COR-L47 (cell line): ENCODE data around the gene CPM.
"Not testable (repeated sequence)": the region's sequence is repeated elsewhere in the genome, so short reads cannot be mapped to it uniquely, and the experiment has no call there.

ENCODE experiments used
- DNase-seq: peaks from one replicate; lab custom pipeline; 2025; lab: John Stamatoyannopoulos, UW

Gene CPM

GRCh38 chr12:68851592-68852306 is 81.2 kb downstream of the CPM start:
- DNase-seq, result no peak

GRCh38 chr12:68850390-68850789 is 82.6 kb downstream of the CPM start:
- no peak for DNase-seq

DNA sequence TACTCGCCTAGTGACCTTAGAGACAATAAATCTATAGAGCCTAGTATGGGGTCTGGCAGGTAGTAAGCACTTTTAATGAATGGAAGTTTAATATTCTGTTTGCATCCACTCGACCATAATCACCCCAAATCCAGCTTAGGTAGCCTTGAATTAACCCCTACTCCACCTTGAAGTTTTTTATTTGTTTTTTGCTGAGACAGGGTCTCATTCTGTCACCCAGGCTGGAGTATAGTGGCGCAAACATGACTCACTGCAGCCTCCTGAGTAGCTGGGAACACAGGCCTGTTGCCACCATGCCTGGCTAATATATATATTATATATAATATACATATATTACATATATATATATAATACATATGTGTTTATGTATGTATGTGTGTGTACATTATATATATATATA is 86.2 kb downstream of the CPM start:
- no peak for DNase-seq

DNA sequence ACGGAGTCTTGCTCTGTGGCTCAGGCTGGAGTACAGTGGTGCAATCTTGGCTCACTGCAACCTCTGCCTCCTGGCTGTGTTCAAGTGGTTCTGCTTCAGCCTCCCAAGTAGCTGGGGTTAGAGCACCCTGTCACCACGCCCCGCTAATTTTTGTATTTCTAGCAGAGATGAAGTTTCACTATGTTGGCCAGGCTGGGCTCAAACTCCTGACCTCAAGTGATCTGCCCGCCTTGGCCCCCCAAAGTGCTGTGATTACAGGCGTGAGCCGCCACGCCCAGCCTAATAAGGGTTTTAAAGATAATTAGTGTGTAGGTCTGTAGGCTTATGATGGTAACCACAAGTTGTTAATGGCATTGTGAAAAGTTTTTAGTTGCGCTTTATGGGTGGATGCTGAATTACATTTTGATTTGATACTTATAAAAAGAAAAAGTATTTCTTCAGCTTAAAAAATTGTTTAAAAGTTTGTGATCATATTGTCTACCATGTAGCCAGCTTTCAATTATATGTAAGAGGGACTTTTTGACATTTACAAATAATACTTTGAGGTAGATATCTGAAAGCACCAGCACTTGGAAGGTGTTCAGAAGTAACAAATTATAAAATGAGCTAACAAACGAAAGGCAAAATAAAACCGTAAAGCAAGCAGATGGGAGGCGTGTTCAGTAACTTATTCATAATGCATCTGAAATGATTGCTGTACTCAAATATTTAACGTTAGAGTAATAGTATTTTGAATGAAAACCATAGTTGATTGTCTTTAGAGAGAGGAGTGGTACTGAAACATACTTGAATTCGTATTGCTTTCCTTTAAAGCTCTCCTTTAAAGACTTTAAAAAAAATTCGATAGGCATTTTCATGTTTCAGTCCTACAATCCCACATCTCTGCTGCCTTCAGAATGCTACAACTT is 87.9 kb downstream of the CPM start:
- no peak for DNase-seq

GRCh38 chr12:68844318-68844745 is 88.6 kb downstream of the CPM start:
- no peak for DNase-seq

GRCh38 chr12:68842784-68843567 is 90.0 kb downstream of the CPM start:
- DNase-seq, result no peak

GRCh38 chr12:68842123-68842522 is 90.8 kb downstream of the CPM start:
- DNase-seq, result no peak

- no peak for DNase-seq
Measured at GRCh38 chr12:68841717-68842116, 91.3 kb downstream of the CPM start.

DNA sequence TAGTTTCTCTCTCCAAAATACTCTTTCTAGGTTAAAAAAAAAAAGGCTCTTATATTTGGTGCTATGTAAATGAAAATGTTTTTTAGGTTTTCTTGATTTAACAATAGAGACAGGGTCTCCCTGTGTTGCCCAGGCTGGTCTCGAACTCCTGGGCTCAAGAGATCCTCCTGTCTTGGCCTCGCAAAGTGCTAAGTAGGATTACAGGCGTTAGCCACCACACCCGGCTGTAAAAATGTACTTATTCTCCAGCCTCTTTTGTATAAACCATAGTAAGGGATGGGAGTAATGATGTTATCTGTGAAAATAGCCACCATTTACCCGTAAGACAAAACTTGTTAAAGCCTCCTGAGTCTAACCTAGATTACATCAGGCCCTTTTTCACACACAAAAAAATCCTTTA is 91.8 kb downstream of the CPM start:
- not testable (repeated sequence) for DNase-seq

DNA sequence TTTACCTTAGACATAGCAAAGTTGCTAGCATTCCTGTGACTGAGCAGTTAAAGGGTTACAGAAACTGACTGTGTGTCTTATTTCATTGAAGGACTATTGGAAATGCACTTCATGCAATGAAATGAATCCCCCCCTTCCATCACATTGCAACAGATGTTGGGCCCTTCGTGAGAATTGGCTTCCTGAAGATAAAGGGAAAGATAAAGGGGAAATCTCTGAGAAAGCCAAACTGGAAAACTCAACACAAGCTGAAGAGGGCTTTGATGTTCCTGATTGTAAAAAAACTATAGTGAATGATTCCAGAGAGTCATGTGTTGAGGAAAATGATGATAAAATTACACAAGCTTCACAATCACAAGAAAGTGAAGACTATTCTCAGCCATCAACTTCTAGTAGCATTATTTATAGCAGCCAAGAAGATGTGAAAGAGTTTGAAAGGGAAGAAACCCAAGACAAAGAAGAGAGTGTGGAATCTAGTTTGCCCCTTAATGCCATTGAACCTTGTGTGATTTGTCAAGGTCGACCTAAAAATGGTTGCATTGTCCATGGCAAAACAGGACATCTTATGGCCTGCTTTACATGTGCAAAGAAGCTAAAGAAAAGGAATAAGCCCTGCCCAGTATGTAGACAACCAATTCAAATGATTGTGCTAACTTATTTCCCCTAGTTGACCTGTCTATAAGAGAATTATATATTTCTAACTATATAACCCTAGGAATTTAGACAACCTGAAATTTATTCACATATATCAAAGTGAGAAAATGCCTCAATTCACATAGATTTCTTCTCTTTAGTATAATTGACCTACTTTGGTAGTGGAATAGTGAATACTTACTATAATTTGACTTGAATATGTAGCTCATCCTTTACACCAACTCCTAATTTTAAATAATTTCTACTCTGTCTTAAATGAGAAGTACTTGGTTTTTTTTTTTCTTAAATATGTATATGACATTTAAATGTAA is 93.5 kb downstream of the CPM start:
- DNase-seq, result no peak

GRCh38 chr12:68838046-68838886 is 94.7 kb downstream of the CPM start:
- DNase-seq, result no peak

DNA sequence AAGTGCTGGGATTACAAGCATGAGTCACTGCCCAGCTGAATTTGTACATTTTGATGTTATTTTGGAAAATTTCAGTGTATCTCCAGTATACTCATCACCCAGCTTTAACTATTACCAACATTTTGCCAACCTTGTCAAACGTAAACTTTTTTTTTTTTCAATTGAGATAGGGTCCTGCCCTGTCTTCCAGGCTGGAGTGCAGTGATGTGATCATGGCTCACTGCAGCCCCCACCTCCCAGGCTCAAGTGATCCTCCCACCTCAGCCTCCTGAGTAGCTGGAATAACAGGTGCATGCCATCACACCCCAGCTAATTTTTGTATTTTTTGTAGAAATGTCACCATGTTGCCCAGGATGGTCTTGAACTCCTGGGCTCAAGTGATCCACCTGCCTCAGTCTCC is 95.8 kb downstream of the CPM start:
- no peak for DNase-seq

DNA sequence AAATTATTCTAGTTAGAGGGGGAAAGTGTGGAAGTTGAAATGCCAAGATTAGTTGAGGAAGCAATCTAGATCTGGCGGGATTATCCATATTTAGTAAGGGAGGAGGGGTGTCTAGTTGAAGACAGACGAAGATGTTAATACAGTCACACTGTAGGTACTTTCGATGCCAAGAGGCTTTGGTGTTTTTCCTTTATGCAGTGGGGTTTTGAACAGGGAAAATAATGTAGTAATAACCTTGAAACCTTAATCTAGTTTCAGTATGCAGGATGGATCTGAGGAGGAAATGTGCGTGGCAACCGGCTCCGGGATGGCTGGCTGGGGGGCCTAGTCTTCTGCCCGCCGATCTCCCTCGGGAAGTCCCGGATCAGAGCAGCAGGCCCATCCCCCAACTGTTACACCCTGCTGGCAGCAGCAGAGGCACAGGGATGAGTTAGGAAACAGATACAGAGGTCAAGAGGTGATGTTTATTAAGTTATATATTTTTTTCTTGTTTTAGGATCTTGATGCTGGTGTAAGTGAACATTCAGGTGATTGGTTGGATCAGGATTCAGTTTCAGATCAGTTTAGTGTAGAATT is 97.5 kb downstream of the CPM start:
- DNase-seq, result no peak

DNA sequence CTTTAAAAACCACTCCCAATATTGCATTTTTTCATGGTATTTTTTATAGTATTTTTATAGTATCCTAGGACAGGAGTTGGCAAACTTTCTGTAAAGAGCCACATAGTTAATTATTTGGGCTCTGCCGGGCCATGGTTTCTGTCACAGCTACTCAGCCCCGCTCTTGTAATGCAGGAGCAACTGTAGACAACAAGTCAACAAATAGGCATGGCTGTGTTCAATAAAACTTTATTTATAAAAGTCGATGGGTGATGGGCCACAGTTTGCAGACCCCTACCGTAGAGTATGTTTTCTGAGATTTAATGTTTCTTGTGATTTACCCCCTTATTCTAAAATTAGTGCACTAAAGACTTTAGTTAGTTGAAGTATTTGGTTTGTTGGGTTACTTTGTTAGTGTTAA is 99.5 kb downstream of the CPM start:
- DNase-seq, result no peak

DNA sequence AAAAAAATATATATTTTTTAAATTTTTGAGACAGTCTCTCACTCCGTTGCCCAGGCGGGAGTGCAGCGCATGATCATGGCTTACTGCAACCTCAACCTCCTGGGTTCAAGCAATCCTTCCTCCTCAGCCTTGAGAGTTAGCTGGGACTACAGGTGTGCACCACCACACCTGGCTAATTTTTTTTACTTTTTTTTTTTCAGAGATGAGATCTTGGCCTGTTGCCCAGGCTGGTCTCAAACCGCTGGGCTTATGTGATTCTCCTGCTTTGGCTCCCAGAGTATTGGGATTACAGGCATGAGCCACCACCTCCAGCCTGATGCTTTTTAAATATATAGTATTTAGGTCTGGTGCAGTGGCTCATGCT is 100.5 kb downstream of the CPM start:
- no peak for DNase-seq

GRCh38 chr12:68831751-68832503 is 101.0 kb downstream of the CPM start:
- no peak for DNase-seq

DNA sequence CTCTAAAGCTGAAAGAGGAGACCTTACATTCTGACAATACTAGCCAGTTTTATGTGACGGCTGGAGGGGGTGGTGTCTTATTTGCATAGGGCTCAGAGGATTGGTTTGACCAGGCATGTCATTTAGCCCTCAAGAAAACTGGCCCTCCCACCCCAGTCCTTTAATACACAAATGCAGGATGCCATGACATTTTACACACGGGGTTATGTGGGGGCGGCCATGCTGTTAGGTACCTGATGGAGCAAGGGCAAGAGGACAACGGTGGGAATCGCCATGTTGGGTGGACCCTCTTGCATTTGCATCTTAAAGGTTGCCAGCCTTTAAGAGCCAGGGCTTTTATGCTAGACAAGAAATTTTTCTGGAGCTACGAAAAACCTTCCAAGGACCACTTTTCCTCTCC is 101.7 kb downstream of the CPM start:
- no peak for DNase-seq

DNA sequence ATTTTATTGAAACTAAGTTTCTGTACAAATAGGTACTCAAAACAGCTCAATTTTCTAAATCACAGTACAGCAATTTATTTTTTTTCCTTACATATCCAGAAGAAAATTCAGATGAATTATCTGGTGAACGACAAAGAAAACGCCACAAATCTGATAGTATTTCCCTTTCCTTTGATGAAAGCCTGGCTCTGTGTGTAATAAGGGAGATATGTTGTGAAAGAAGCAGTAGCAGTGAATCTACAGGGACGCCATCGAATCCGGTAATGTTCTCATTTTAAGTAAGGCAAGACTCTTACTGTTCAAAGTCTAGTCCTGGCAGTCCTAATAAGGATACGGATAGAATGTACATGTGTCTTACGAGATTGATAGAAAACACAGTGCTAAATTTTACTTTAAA is 104.3 kb downstream of the CPM start:
- DNase-seq, result no peak

DNA sequence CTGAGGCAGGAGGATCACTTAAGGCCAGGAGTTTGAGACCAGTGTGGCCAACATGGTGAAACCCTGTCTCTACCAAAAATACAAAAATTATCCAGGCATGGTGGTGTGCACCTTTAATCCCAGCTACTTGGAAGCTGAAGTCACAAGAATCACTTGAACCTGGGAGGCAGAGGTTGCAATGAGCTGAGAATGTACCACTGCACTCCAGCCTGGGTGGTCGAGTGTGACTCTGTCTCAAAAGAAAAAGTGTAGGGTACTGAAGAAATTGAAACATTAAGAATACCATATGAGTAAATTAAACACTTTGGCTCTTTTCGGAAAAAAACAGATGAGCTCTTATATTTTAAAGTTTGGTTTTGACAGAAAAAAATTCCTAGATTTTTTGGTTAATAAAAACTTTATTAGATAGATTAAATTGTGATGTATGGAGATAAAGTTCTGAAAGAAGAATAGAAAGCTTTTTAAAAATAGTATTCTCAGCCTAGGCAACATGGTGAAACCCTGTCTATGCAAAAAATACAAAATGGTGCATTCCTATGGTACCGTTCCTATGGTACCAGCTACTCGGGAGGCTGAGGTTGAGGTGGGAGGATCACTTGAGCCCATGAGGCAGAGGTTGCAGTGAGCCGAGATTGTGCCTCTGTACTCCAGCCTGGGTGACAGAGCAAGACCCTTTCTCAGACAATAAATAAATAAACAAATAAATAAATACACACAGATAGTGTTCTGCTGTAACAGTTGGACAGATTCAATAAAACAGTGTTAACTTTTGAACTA is 104.9 kb downstream of the CPM start:
- no peak for DNase-seq
